DMS114 treated with DMSO at 0.1 percent for 48 hours (cell line): Measurements from ENCODE around the gene MRE11.
"Not testable (repeated sequence)": the region's sequence is repeated elsewhere in the genome, so short reads cannot be mapped to it uniquely, and the experiment has no call there.

Experiments
- DNase-seq: peaks from one replicate; lab custom pipeline; 2025; ENCODE audit not compliant: unreplicated experiment; lab: John Stamatoyannopoulos, UW

MRE11 gene

GRCh38 chr11:94433049-94433448 lies 60.6 kb downstream of the MRE11 start:
- no peak for DNase-seq

DNA sequence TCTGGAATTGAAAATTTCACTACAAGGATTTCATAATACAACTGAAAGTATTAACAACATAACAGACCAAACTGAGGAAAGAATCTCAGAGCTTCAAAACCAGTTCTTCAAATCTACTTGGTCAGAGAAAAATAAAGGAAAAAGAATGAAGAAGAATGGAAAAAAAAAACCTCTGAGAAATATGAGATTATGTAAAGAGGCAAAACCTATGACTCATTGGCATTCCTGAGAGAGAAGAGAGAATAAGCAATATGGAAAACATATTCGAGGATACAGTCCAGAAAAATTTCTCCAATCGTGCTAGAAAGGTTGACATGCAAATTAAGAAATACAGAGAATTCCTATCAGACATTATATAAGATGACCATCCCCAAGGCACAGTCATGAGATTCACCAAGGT lies 69.0 kb downstream of the MRE11 start:
- DNase-seq, result no peak

- DNase-seq, result no peak
These were observed 69.6 kb downstream of the MRE11 start for GRCh38 chr11:94424011-94424410.

DNA sequence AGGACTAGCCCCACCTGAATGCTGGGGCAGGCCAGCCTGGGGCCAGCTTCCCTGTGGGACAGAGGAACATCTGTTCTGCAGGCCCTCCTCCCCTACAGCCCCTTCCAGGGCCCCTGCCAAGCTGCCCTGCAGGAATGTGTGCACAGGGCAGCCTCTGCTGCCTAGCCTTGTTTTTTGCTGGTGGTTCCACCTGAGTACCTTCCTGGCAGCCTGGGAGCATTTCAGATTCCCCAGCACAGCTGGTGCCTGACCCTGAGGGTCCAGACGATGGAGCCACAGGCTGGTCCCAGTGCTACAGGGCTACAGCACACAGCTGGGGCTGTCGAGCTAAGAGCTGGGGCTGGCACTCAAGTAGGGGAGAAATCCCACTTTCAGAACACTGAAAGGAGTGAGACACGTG lies 70.1 kb downstream of the MRE11 start:
- no peak for DNase-seq

GRCh38 chr11:94418123-94418765 lies 75.4 kb downstream of the MRE11 start:
- DNase-seq, result no peak

DNA sequence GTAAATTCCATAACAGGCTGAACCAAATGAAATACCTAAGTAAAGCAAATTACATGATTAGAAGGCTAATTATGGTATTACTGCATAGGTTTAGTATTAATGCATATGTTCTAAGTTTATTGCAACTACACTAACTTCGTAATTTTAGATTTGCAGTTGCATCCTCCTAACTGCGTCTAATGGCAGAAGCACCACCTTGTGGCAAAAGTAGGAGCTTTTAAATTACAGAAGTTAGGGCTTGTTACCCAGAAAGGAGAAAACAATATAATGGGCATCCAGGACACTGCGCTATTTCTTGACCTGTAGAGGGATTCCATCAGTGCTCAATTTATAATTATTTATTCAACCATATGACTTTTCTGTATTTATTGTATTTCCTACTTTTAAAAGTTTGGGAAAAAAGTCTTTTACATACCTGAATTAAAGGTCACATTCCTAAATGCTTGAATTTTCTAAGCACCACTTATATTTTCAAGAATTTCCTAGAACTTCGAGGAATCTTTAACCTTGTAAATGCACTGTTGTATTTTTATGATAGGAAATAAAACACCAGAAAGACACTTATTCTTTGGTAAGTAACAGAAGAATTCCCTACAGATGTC lies 76.2 kb downstream of the MRE11 start:
- DNase-seq, result peak; percentile 12

- no peak for DNase-seq
These were observed 88.4 kb downstream of the MRE11 start for GRCh38 chr11:94405062-94405833.

GRCh38 chr11:94402355-94402754 lies 91.3 kb downstream of the MRE11 start:
- DNase-seq, result no peak

DNA sequence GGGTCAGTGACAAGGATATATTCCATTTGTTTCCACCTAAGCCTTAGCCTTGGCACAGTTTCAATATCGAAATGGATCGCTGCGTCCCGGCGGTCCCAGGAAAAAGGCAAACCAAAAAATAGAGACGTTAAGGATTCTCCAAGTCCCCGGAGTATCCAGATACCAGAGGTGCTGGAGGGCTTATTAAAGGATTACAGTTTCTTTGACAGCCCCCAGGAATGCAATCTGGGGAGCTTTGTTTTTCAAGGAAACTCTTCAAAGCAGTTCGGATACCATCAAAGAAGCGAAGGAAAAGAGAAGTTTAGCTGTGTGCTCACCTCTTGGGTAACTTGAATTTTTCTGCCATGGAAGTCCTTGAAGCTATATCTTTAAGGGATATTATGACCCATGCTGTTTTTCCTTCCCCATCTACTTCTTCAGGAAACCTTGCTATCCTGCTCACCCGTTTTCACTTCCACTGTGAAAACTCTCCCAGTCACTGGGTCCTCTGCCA lies 91.8 kb downstream of the MRE11 start:
- no peak for DNase-seq

GRCh38 chr11:94400839-94401772 lies 92.5 kb downstream of the MRE11 start, which contains the start of gene GPR83:
GPR83 (minus strand) TSS chr11:94401419; CDS start chr11:94401247, 172 bp downstream.
- DNase-seq, result no peak

DNA sequence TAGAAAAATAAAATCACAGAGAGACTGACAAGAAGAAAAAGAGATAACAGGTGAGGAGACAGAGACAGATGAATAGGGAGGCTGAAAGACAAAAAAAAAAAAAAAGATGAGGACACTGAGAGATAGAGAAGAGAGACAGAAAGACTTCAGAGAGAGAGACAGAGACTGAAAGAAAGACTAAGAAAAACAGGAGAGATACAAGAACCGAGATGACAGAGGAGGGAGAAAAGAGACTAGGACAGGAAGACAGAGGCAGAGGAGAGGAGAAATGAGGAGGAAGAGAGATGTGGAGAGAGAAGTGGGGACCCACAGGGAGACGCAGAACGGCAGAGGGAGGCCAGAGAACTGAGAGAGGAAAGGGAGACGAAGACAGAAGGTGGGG lies 93.2 kb downstream of the MRE11 start:
- no peak for DNase-seq

- no peak for DNase-seq
These were observed 93.6 kb downstream of the MRE11 start for GRCh38 chr11:94400050-94400449.

DNA sequence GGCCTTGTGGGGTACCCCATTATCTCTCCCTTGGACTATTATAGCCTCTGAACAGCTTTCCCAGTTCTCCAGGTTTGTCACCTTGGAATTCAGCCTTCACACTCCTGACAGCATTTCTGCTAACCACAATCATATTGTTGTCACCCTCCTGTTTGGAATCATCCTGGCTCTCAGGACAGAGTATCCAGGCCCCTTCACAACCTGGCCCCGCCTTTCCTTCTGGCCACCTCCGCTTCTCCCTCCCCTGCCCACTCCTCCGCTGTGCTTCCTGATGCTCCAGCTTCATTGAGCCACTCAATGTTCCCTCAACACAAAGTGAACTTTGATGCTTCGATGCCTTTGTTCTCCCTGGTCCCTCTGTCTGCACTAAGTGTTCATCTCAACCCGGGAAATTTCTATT lies 95.5 kb downstream of the MRE11 start:
- DNase-seq, result no peak

- no peak for DNase-seq
These were observed 97.4 kb downstream of the MRE11 start for GRCh38 chr11:94396282-94396681.

- DNase-seq, result not testable (repeated sequence)
These were observed 101.7 kb downstream of the MRE11 start for GRCh38 chr11:94391937-94392336.

DNA sequence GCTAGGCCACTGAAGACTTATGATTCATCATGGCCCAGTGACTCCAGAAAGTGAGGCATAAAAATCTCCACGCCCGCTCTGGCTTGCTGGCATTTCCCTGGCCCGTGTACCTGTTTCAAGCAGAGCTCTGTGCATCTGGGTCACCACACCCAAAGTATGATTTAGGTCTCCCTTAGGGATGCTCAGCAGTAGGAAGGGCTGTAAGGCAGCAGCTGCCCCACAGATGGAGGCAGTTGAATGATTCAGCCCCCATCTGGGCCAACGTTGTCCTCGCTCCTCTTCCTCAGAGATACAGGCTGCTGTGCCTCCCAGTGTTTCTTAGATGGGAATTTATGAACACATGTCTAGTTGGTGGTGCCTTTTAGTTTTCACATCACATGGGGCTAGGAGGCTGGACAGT lies 114.0 kb downstream of the MRE11 start:
- no peak for DNase-seq

GRCh38 chr11:94376841-94377240 lies 116.8 kb downstream of the MRE11 start:
- DNase-seq, result no peak

DNA sequence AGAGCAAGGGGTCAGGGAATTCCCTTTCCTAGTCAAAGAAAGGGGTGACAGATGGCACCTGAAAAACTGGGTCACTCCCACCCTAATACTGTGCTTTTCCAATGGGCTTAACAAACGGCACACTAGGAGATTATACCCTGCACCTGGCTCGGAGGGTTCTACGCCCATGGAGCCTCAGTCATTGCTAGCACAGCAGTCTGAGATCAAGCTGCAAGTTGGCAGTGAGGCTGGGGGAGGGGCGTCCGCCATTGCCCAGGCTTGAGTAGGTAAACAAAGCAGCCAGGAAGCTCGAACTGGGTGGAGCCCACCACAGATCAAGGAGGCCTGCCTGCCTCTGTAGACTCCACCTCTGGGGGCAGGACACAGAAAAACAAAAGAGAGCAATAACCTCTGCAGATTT lies 123.1 kb downstream of the MRE11 start:
- not testable (repeated sequence) for DNase-seq
